OCI-LY1 (cell line): ENCODE data around the gene RGS17.

Experiments
- EZH2 ChIP-seq: fragments of 200-600 bp; sonication (generic), shearing (Covaris generic); IDR thresholded peaks from 2 replicates; pipeline ENCODE4 v1.8.0; 2017; ENCODE audit warnings: borderline replicate concordance, mixed run types, mild to moderate bottlenecking, antibody characterized with exemption, low read length, moderate library complexity, mixed read lengths
- TF ChIP-seq, protein P1 (sequence below): fragments of 200-600 bp; sonication (generic), shearing (Covaris generic); IDR thresholded peaks from 2 replicates; pipeline ENCODE4 v1.5.1; 2017; ENCODE audit warnings: mild to moderate bottlenecking, antibody characterized with exemption, low read length, moderate library complexity, mixed read lengths

DNA sequence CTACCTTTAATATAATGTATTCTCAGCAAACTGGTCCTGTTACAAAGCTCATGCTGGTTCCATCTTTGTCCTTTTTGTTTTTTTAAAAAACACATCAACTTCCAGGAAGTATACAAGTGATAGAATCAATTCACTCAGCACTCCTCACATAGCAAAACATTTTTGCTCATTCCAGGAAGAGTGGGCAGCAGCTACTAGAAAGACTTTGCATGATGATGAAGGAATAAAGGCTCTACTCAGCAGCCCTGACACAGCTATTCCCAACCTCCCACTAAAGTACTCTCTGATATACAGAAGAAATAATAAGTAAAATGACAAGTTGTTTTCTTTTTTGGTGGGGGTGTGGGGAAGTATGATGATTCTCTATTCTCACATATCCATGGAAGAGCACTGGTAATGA, 61.2 kb downstream of the RGS17 start:
- TF ChIP-seq, protein P1, sequence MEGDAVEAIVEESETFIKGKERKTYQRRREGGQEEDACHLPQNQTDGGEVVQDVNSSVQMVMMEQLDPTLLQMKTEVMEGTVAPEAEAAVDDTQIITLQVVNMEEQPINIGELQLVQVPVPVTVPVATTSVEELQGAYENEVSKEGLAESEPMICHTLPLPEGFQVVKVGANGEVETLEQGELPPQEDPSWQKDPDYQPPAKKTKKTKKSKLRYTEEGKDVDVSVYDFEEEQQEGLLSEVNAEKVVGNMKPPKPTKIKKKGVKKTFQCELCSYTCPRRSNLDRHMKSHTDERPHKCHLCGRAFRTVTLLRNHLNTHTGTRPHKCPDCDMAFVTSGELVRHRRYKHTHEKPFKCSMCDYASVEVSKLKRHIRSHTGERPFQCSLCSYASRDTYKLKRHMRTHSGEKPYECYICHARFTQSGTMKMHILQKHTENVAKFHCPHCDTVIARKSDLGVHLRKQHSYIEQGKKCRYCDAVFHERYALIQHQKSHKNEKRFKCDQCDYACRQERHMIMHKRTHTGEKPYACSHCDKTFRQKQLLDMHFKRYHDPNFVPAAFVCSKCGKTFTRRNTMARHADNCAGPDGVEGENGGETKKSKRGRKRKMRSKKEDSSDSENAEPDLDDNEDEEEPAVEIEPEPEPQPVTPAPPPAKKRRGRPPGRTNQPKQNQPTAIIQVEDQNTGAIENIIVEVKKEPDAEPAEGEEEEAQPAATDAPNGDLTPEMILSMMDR = no peak
- no peak for TF ChIP-seq EZH2
